NB4 (cell line): Measurements from ENCODE around the gene GRIK4.

Experiments
- DNase-seq: peaks from one replicate; pipeline ENCODE4 v3.0.0; 2010; ENCODE audit warnings: low read depth
- H3K4me3 ChIP-seq: one replicate; pipeline ENCODE4 v1.5.1; 2011; ENCODE audit warnings: mild to moderate bottlenecking, low read depth, low read length, moderate library complexity
- CTCF ChIP-seq: IDR thresholded peaks from one replicate; pipeline ENCODE4 v1.5.1; 2012; ENCODE audit warnings: low read depth, low read length
- MAX ChIP-seq: IDR thresholded peaks from 2 replicates; pipeline ENCODE4 v1.6.1; 2011; ENCODE audit warnings: low read depth, low read length
- MYC ChIP-seq: IDR thresholded peaks from 2 replicates; pipeline ENCODE4 v1.6.1; 2011; ENCODE audit warnings: low read depth, low read length
- POLR2A ChIP-seq: IDR thresholded peaks from 2 replicates; pipeline ENCODE4 v1.6.1; 2011; ENCODE audit warnings: mild to moderate bottlenecking; ENCODE audit not compliant: insufficient read length; ENCODE audit errors: extremely low read depth

GRIK4 gene

GRCh38 chr11:120511116-120511819 lies at the start of gene GRIK4:
TSS of gene GRIK4 (plus strand) at chr11:120511748. CDS start at chr11:120660319, 148,571 bp downstream.
- peak; percentile 81 for DNase-seq
- TF ChIP-seq CTCF (peak; percentile 82), POLR2A (no peak)
- no peak within 1 kb of the TSS for H3K4me3 ChIP-seq

GRCh38 chr11:120462825-120463224 lies 48.7 kb upstream of the GRIK4 start:
- no peak for TF ChIP-seq MAX
- TF ChIP-seq POLR2A, result no peak
- TF ChIP-seq MYC, result no peak
- no peak for TF ChIP-seq CTCF
- no peak overlapping the region for H3K4me3 ChIP-seq
- no peak for DNase-seq

GRCh38 chr11:120465921-120466534 lies 45.5 kb upstream of the GRIK4 start:
- TF ChIP-seq MAX (no peak), POLR2A (no peak), CTCF (no peak), MYC (no peak)
- peak; percentile 7 for DNase-seq
- H3K4me3 ChIP-seq, result no peak overlapping the region

GRCh38 chr11:120467627-120468026 lies 43.9 kb upstream of the GRIK4 start:
- no peak for DNase-seq
- TF ChIP-seq POLR2A, result no peak
- H3K4me3 ChIP-seq, result no peak overlapping the region

- no peak for DNase-seq
- H3K4me3 ChIP-seq, result no peak overlapping the region
- TF ChIP-seq MAX, result no peak
- no peak for TF ChIP-seq POLR2A
- TF ChIP-seq CTCF, result no peak
- no peak for TF ChIP-seq MYC
Measured at GRCh38 chr11:120471131-120471530, 40.4 kb upstream of the GRIK4 start.

GRCh38 chr11:120471994-120472393 lies 39.6 kb upstream of the GRIK4 start:
- TF ChIP-seq MYC (no peak), CTCF (no peak), POLR2A (no peak), MAX (no peak)
- DNase-seq, result no peak
- H3K4me3 ChIP-seq, result no peak overlapping the region
